Head of caudate nucleus (tissue), 42 donors: ENCODE measurements around the gene FTO.

Experiments used
- DNase-seq, 42 donors: peaks; one replicate each; pipeline versions ENCODE4 v3.0.0 to v3.0.0-alpha.2; 2020 to 2021; ENCODE audit warnings: mixed read lengths in 7 of 42
- intact Hi-C: fragments of 100-400 bp; cut with DNase I; formaldehyde crosslinking; loops from one replicate; pipeline ENCODE4 v1.15.0; 2022

FTO gene

GRCh38 chr16:53999841-54000240 is 295.9 kb downstream of the FTO start:
- intact Hi-C loops: no loop called here
- DNase-seq: no peak

- intact Hi-C loops: no loop called here
- DNase-seq: no peak
Observed at GRCh38 chr16:54000361-54000760, 296.4 kb downstream of the FTO start.

- no peak for DNase-seq
- intact Hi-C loops: no loop called here
Observed at GRCh38 chr16:54006693-54007092, 302.7 kb downstream of the FTO start.

- intact Hi-C loops: no loop called here
- DNase-seq: no peak
Observed at GRCh38 chr16:54007504-54007903, 303.5 kb downstream of the FTO start.

GRCh38 chr16:54009464-54010176 is 305.7 kb downstream of the FTO start:
- DNase-seq: no peak
- intact Hi-C loops: no loop called here

- intact Hi-C loops: no loop called here
- no peak for DNase-seq
Observed at GRCh38 chr16:54015147-54015546, 311.2 kb downstream of the FTO start.

- intact Hi-C loops: no loop called here
- DNase-seq: no peak
Observed at GRCh38 chr16:54022362-54022761, 318.4 kb downstream of the FTO start.

- DNase-seq: peak in 2 of 42 donors; percentile 3 to 8
- intact Hi-C loops: no loop called here
Observed at GRCh38 chr16:54026456-54026855, 322.5 kb downstream of the FTO start.

- intact Hi-C loops: no loop called here
- no peak for DNase-seq
Observed at GRCh38 chr16:54027062-54027461, 323.1 kb downstream of the FTO start.

- intact Hi-C loops: no loop called here
Observed at GRCh38 chr16:54027558-54027957, 323.6 kb downstream of the FTO start.

GRCh38 chr16:54027995-54028394 is 324.0 kb downstream of the FTO start:
- intact Hi-C loops: no loop called here
- no peak for DNase-seq

More at GRCh38 chr16:54027558-54027957, 323.6 kb downstream of the FTO start:
- DNase-seq: no peak

GRCh38 chr16:54030451-54030850 is 326.5 kb downstream of the FTO start:
- intact Hi-C loops: no loop called here
- no peak for DNase-seq

- intact Hi-C loops: no loop called here
- DNase-seq: no peak
Observed at GRCh38 chr16:54031107-54031760, 327.3 kb downstream of the FTO start.

- DNase-seq: no peak
- intact Hi-C loops: no loop called here
Observed at GRCh38 chr16:54033747-54034146, 329.8 kb downstream of the FTO start.

- DNase-seq: no peak
- intact Hi-C loops: no loop called here
Observed at GRCh38 chr16:54034684-54035083, 330.7 kb downstream of the FTO start.

- intact Hi-C loops: no loop called here
- no peak for DNase-seq
Observed at GRCh38 chr16:54040480-54040879, 336.5 kb downstream of the FTO start.

GRCh38 chr16:54040975-54041374 is 337.0 kb downstream of the FTO start:
- no peak for DNase-seq
- intact Hi-C loops: no loop called here

GRCh38 chr16:54048586-54049495 is 344.9 kb downstream of the FTO start:
- no peak for DNase-seq
- intact Hi-C loops: no loop called here

- intact Hi-C loops: no loop called here
- DNase-seq: no peak
Observed at GRCh38 chr16:54049591-54050458, 345.9 kb downstream of the FTO start.
